Measurements from ENCODE around the gene RBL2. TPM values are rescaled to one million over a fixed set of nuclear protein-coding genes. Genes with fewer than 3 reads are reported as not detected.

Gene RBL2
- total and polyA plus RNA-seq, 2 of the 13 experiments (the other 11 are each of a cell fraction or from before 2014, with no cell fraction given) = 41.2 to 60.9 TPM

- TF ChIP-seq, protein P1, sequence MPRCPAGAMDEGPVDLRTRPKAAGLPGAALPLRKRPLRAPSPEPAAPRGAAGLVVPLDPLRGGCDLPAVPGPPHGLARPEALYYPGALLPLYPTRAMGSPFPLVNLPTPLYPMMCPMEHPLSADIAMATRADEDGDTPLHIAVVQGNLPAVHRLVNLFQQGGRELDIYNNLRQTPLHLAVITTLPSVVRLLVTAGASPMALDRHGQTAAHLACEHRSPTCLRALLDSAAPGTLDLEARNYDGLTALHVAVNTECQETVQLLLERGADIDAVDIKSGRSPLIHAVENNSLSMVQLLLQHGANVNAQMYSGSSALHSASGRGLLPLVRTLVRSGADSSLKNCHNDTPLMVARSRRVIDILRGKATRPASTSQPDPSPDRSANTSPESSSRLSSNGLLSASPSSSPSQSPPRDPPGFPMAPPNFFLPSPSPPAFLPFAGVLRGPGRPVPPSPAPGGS (CRISPR knock-in tag; IDR thresholded peaks at IDR 0.05) = no peak
- TF ChIP-seq ZNF205 (CRISPR knock-in tag; IDR thresholded peaks at IDR 0.05) (no peak), PRPF4 (IDR thresholded peaks at IDR 0.05; ENCODE audit: low read depth, low read length, poor library complexity, severe bottlenecking) (no peak), GTF3A (CRISPR knock-in tag; conservative IDR thresholded peaks at IDR 0.05) (peak; percentile 70; the same call in 1 of the 2 replicates), ZNF337 (CRISPR knock-in tag; IDR thresholded peaks at IDR 0.05; ENCODE audit: borderline replicate concordance, low read depth) (no peak), ZFYVE20 (CRISPR knock-in tag; IDR thresholded peaks at IDR 0.05; ENCODE audit: borderline replicate concordance, low read depth) (no peak), ARNTL (CRISPR knock-in tag; IDR thresholded peaks at IDR 0.05) (0 out of 2 replicates have a peak, but pooled peaks have one; percentile 14), ZNF746 (CRISPR knock-in tag; IDR thresholded peaks at IDR 0.05) (no peak), ZNF703 (CRISPR knock-in tag; IDR thresholded peaks at IDR 0.05; ENCODE audit: borderline replicate concordance) (no peak), KAT8 (CRISPR knock-in tag; IDR thresholded peaks at IDR 0.05) (no peak)
- TF ChIP-seq, protein P2, sequence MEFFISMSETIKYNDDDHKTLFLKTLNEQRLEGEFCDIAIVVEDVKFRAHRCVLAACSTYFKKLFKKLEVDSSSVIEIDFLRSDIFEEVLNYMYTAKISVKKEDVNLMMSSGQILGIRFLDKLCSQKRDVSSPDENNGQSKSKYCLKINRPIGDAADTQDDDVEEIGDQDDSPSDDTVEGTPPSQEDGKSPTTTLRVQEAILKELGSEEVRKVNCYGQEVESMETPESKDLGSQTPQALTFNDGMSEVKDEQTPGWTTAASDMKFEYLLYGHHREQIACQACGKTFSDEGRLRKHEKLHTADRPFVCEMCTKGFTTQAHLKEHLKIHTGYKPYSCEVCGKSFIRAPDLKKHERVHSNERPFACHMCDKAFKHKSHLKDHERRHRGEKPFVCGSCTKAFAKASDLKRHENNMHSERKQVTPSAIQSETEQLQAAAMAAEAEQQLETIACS (CRISPR knock-in tag; IDR thresholded peaks at IDR 0.05) = no peak
- TF ChIP-seq, protein P3, sequence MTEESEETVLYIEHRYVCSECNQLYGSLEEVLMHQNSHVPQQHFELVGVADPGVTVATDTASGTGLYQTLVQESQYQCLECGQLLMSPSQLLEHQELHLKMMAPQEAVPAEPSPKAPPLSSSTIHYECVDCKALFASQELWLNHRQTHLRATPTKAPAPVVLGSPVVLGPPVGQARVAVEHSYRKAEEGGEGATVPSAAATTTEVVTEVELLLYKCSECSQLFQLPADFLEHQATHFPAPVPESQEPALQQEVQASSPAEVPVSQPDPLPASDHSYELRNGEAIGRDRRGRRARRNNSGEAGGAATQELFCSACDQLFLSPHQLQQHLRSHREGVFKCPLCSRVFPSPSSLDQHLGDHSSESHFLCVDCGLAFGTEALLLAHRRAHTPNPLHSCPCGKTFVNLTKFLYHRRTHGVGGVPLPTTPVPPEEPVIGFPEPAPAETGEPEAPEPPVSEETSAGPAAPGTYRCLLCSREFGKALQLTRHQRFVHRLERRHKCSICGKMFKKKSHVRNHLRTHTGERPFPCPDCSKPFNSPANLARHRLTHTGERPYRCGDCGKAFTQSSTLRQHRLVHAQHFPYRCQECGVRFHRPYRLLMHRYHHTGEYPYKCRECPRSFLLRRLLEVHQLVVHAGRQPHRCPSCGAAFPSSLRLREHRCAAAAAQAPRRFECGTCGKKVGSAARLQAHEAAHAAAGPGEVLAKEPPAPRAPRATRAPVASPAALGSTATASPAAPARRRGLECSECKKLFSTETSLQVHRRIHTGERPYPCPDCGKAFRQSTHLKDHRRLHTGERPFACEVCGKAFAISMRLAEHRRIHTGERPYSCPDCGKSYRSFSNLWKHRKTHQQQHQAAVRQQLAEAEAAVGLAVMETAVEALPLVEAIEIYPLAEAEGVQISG (CRISPR knock-in tag; IDR thresholded peaks at IDR 0.05) = no peak
- TF ChIP-seq, protein P4, sequence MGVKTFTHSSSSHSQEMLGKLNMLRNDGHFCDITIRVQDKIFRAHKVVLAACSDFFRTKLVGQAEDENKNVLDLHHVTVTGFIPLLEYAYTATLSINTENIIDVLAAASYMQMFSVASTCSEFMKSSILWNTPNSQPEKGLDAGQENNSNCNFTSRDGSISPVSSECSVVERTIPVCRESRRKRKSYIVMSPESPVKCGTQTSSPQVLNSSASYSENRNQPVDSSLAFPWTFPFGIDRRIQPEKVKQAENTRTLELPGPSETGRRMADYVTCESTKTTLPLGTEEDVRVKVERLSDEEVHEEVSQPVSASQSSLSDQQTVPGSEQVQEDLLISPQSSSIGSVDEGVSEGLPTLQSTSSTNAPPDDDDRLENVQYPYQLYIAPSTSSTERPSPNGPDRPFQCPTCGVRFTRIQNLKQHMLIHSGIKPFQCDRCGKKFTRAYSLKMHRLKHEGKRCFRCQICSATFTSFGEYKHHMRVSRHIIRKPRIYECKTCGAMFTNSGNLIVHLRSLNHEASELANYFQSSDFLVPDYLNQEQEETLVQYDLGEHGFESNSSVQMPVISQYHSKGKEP (CRISPR knock-in tag; IDR thresholded peaks at IDR 0.05) = no peak
These were observed 76.4 kb downstream of the RBL2 start (continued) for GRCh38 chr16:53510704-53511070.

All from HepG2 (cell line).